B cell (primary cell): Measurements from ENCODE around the gene EGLN3. TPM values are rescaled to one million over a fixed set of nuclear protein-coding genes. Genes with fewer than 3 reads are reported as not detected.

Experiments
- ATAC-seq: fragments of 200-7000 bp; cut with Tn5 transposase; one replicate; pipeline ENCODE4 v1.10.0; 2021; ENCODE audit warnings: low read depth, mild to moderate bottlenecking, moderate number of reproducible peaks, moderate library complexity
- CTCF ChIA-PET: fragments of 350-600 bp; sonication (Branson Sonifier 250); formaldehyde crosslinking; loops from one replicate; lab custom pipeline; 2021; ENCODE audit warnings: antibody characterized with exemption, inconsistent platforms; lab: Charles Lee
- POLR2A ChIA-PET: fragments of 350-600 bp; sonication (Branson Sonifier 250); formaldehyde crosslinking; loops from one replicate; lab custom pipeline; 2021; ENCODE audit warnings: antibody characterized with exemption; lab: Charles Lee
- DNase-seq: peaks from one replicate; pipeline ENCODE4 v3.0.0; 2013
- H2AFZ ChIP-seq: 2 replicates; pipeline ENCODE4 v1.6.1; 2012; ENCODE audit warnings: mild to moderate bottlenecking, low read depth, low read length; ENCODE audit not compliant: insufficient read depth, poor library complexity, severe bottlenecking
- H3K27ac ChIP-seq, 2 donors: 1 replicate in 1 of 2; 2 replicates in 1 of 2; pipeline ENCODE4 v1.5.1; 2012 to 2013; ENCODE audit warnings: low read length in 2 of 2, mild to moderate bottlenecking in 2 of 2, moderate library complexity in 1 of 2
- H3K27me3 ChIP-seq, 4 experiments: fragments of 200-600 bp in 1 of 4; sonication (generic) in 1 of 4; replicated peaks in 1 of 4; 1 replicate in 2 of 4; 2 replicates in 2 of 4; pipeline versions ENCODE4 v1.6.1 to v1.7.0; 2013 to 2016; ENCODE audit warnings: low read length in 3 of 4, mild to moderate bottlenecking in 2 of 4, mixed read lengths in 1 of 4, moderate library complexity in 1 of 4; ENCODE audit not compliant: insufficient read depth in 4 of 4, control insufficient read depth in 3 of 4; ENCODE audit errors: control extremely low read depth in 1 of 4
- H3K36me3 ChIP-seq, 2 experiments: replicated peaks in 1 of 2; 1 replicate in 1 of 2; 2 replicates in 1 of 2; pipeline versions ENCODE4 v1.6.1 to v1.7.1; 2013; ENCODE audit warnings: low read length in 1 of 2; ENCODE audit not compliant: insufficient read depth in 2 of 2, control insufficient read depth in 1 of 2; ENCODE audit errors: control extremely low read depth in 1 of 2, extremely low read depth in 1 of 2
- H3K4me1 ChIP-seq, 2 donors: fragments of 200-600 bp in 1 of 2; sonication (generic) in 1 of 2; 1 replicate in 1 of 2; 2 replicates in 1 of 2; pipeline versions ENCODE4 v1.5.1 to v1.6.1; 2013 to 2017; ENCODE audit warnings: low read length in 2 of 2; ENCODE audit not compliant: control insufficient read depth in 2 of 2, insufficient read depth in 2 of 2
- H3K4me2 ChIP-seq: replicated peaks from 2 replicates; pipeline ENCODE3; 2012; ENCODE audit warnings: mild to moderate bottlenecking, low read depth, low read length; ENCODE audit not compliant: poor library complexity, severe bottlenecking
- H3K4me3 ChIP-seq, 5 experiments: fragments of 200-600 bp in 1 of 5; sonication (generic) in 1 of 5; 1 replicate in 3 of 5; 2 replicates in 2 of 5; pipeline versions ENCODE4 v1.5.1 to v1.7.0; 2011 to 2016; ENCODE audit warnings: low read length in 4 of 5, mild to moderate bottlenecking in 4 of 5, low read depth in 2 of 5, control low read depth in 1 of 5, moderate library complexity in 1 of 5; ENCODE audit not compliant: insufficient read depth in 1 of 5; ENCODE audit errors: control extremely low read depth in 1 of 5, extremely low read depth in 1 of 5
- H3K79me2 ChIP-seq: fragments of 200-600 bp; sonication (generic); one replicate; pipeline ENCODE4 v1.6.0; 2016; ENCODE audit warnings: low read length; ENCODE audit not compliant: control insufficient read depth, insufficient read depth
- H3K9ac ChIP-seq: fragments of 200-600 bp; sonication (generic); 2 replicates; pipeline ENCODE4 v1.6.1; 2017; ENCODE audit warnings: mild to moderate bottlenecking, low read length, moderate library complexity
- H3K9me3 ChIP-seq, 3 donors: one replicate each; pipeline versions ENCODE4 v1.6.1 to v1.7.1; 2013; ENCODE audit warnings: low read length in 2 of 3; ENCODE audit not compliant: control insufficient read depth in 2 of 3, insufficient read depth in 1 of 3; ENCODE audit errors: control extremely low read depth in 1 of 3
- H4K20me1 ChIP-seq: 2 replicates; pipeline ENCODE4 v1.6.0; 2012; ENCODE audit warnings: mild to moderate bottlenecking, low read length; ENCODE audit not compliant: insufficient read depth, control insufficient read depth, poor library complexity, severe bottlenecking
- H3K27ac Mint-ChIP-seq: one replicate; pipeline ENCODE4 v1.8.0; 2021; ENCODE audit warnings: mixed read lengths
- H3K27me3 Mint-ChIP-seq: one replicate; pipeline ENCODE4 v1.8.0; 2021; ENCODE audit warnings: mixed read lengths
- H3K4me1 Mint-ChIP-seq: one replicate; pipeline ENCODE4 v1.8.0; 2021; ENCODE audit warnings: mixed read lengths
- H3K4me3 Mint-ChIP-seq: one replicate; pipeline ENCODE4 v1.8.0; 2021; ENCODE audit warnings: mixed read lengths
- H3K9me3 Mint-ChIP-seq: one replicate; pipeline ENCODE4 v1.8.0; 2022; ENCODE audit warnings: mixed read lengths; ENCODE audit not compliant: insufficient read depth
- CTCF ChIP-seq: fragments of 200-600 bp; IDR thresholded peaks from one replicate; pipeline ENCODE4 v1.8.0; 2022; ENCODE audit warnings: antibody characterized with exemption, mild to moderate bottlenecking
- EZH2 ChIP-seq: IDR thresholded peaks from 2 replicates; pipeline ENCODE4 v1.6.1; 2012; ENCODE audit warnings: borderline replicate concordance, low read depth, mild to moderate bottlenecking, moderate library complexity, low read length; ENCODE audit not compliant: insufficient read depth, poor library complexity, severe bottlenecking
- WGBS: methylation state at CpG from one replicate; pipeline ENCODE4 v1.1.5; 2013; ENCODE audit warnings: missing lambda C conversion rate; ENCODE audit not compliant: insufficient coverage; 5-methylcytosine and 5-hydroxymethylcytosine counted together
- intact Hi-C: fragments of 100-400 bp; cut with micrococcal nuclease; formaldehyde crosslinking; loops from one replicate; pipeline ENCODE4 v1.10.0; 2022
- polyA plus RNA-seq: library from polyadenylated mRNA; depleted of rRNA; stranded (reverse); fragments of >200 nt; gene quantifications from 2 replicates; pipeline ENCODE4 v1.2.3, GENCODE V29; 2012
- total RNA-seq, 2 donors: library from RNA; stranded (reverse); fragments of 120-200 nt in 1 of 2; gene quantifications; 1 replicate in 1 of 2; 2 replicates in 1 of 2; pipeline versions ENCODE4 v1.2.3 to v1.2.4, GENCODE V29; 2013 to 2022

Gene EGLN3
- total and polyA plus RNA-seq, 2 donors (not counting 1 experiment from before 2014, with no cell fraction given), result 0.69 to 1.7 TPM

- no peak for TF ChIP-seq CTCF
- no peak for TF ChIP-seq EZH2
- Histone ChIP-seq H3K4me2 (no peak overlapping the region), H3K9me3 (peaks cover 0 to 10% (median 0%) of the 10 kb centered on the region in 3 donors), H3K27me3 (no peaks in the 10 kb centered on the region), H3K27ac (no peak overlapping the region), H3K79me2 (no peaks in the 10 kb centered on the region), H3K9ac (no peak overlapping the region), H4K20me1 (no peaks in the 10 kb centered on the region), H3K4me3 (no peak overlapping the region), H3K4me1 (no peaks in the 10 kb centered on the region), H2AFZ (no peak overlapping the region), H3K36me3 (no peaks in the 10 kb centered on the region)
- Mint-ChIP-seq H3K27ac (no peak overlapping the region), H3K4me3 (no peak overlapping the region), H3K4me1 (no peaks in the 10 kb centered on the region), H3K9me3 (no peaks in the 10 kb centered on the region), H3K27me3 (no peaks in the 10 kb centered on the region)
- 100% methylated on average over 2 of the region's 5 CpGs for WGBS
- ChIA-PET CTCF (no interaction called here), POLR2A (no interaction called here)
- no peak for DNase-seq
- intact Hi-C loops, result no loop called here
- no peak for ATAC-seq
Observed at GRCh38 chr14:33904609-33905008, 46.3 kb downstream of the EGLN3 start.

GRCh38 chr14:33903369-33903768 lies 47.5 kb downstream of the EGLN3 start:
- TF ChIP-seq CTCF, result no peak
- no peak for TF ChIP-seq EZH2
- intact Hi-C loops, result no loop called here
- Histone ChIP-seq H3K4me2 (no peak overlapping the region), H2AFZ (no peak overlapping the region), H3K4me3 (no peak overlapping the region), H3K36me3 (no peaks in the 10 kb centered on the region), H4K20me1 (no peaks in the 10 kb centered on the region), H3K9me3 (peaks cover 0 to 10% (median 0%) of the 10 kb centered on the region in 3 donors), H3K4me1 (no peaks in the 10 kb centered on the region), H3K27me3 (no peaks in the 10 kb centered on the region), H3K79me2 (no peaks in the 10 kb centered on the region), H3K27ac (no peak overlapping the region), H3K9ac (no peak overlapping the region)
- Mint-ChIP-seq H3K9me3 (no peaks in the 10 kb centered on the region), H3K27ac (no peak overlapping the region), H3K4me3 (no peak overlapping the region), H3K27me3 (no peaks in the 10 kb centered on the region), H3K4me1 (no peaks in the 10 kb centered on the region)
- ChIA-PET POLR2A (no interaction called here), CTCF (no interaction called here)
- ATAC-seq (no peak), DNase-seq (no peak)
- 94% methylated on average over 2 of the region's 2 CpGs for WGBS
